K562 (cell line): ENCODE results near the gene ISCA1. TPM values are rescaled to one million over a fixed set of nuclear protein-coding genes. Genes with fewer than 3 reads are reported as not detected.

Experiments used
- KLF13 ChIP-seq: fragments of 450-650 bp; IDR thresholded peaks from 2 replicates; pipeline ENCODE4 v1.6.1; 2016; ENCODE audit warnings: missing genetic modification characterization, low read depth, mild to moderate bottlenecking, missing compliant biosample characterization, moderate library complexity, borderline replicate concordance
- ZNF318 ChIP-seq, 2 experiments: fragments of 450-650 bp; IDR thresholded peaks; 2 replicates each; pipeline ENCODE4 v1.6.1; 2016; ENCODE audit warnings: mild to moderate bottlenecking in 2 of 2, borderline replicate concordance in 1 of 2, low read depth in 1 of 2, moderate library complexity in 1 of 2
- polyA plus RNA-seq, 8 experiments: library from polyadenylated mRNA; depleted of rRNA in 4 of 8; stranded (reverse) in 5 of 8; unstranded in 3 of 8; fragments of >200 nt; fragmentation: Nextera tagmentation in 2 of 8; fragmentation: Illumina TruSeq in 1 of 8; extraction: Ambion mirVana in 2 of 8; extraction: Trizol in 1 of 8; gene quantifications; 2 replicates each; pipeline versions ENCODE4 v1.2.1 to v1.2.3, GENCODE V29; 2011 to 2014; ENCODE audit warnings: inconsistent platforms in 1 of 8, missing spikeins in 1 of 8
- total RNA-seq, 7 experiments: library from RNA; depleted of rRNA in 6 of 7; stranded (reverse); fragments of >200 nt in 6 of 7; fragmentation: Illumina TruSeq in 2 of 7; extraction: Trizol in 2 of 7; gene quantifications; 2 replicates each; pipeline versions ENCODE4 v1.2.1 to v1.2.3, GENCODE V29; 2011 to 2021; ENCODE audit warnings: low replicate concordance in 1 of 7

ISCA1 gene
- total and polyA plus RNA-seq, 9 of the 15 experiments (the other 6 are each of a cell fraction or from before 2014, with no cell fraction given), result 6.5 to 27.1 (median 20.0) TPM

DNA sequence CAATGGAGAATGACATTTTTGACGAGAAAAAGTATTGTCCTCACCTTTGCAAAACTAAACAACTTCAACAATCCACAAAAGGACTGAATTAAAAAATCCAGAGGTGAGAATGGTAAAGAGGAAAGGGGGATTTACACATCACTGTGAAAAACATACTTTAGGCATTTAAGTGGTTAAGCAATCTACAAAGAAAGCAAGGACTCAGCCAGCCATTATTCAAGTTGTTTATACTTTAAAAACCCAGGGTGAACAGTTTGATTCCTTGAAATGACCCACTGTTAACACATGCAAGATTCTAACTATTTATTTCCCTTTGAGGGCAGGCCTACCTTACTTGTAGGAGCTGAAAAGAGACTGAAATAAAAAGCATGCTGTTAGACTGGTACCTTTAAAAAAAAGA, 42.6 kb upstream of the ISCA1 start (continued):
- TF ChIP-seq ZNF318 (IDR thresholded peaks at IDR 0.05; ENCODE audit: borderline replicate concordance in 1 of 2, low read depth in 1 of 2) (no peak), KLF13 (no peak)
